Mesangial cell (primary cell): ENCODE data around the gene MAGEA1. TPM values are rescaled to one million over a fixed set of nuclear protein-coding genes. Genes with fewer than 3 reads are reported as not detected.

Experiments used
- total RNA-seq: library from RNA; depleted of rRNA; stranded (reverse); fragments of >200 nt; gene quantifications from 2 replicates; pipeline ENCODE4 v1.2.3, GENCODE V29; 2015

The MAGEA1 gene, protein sequence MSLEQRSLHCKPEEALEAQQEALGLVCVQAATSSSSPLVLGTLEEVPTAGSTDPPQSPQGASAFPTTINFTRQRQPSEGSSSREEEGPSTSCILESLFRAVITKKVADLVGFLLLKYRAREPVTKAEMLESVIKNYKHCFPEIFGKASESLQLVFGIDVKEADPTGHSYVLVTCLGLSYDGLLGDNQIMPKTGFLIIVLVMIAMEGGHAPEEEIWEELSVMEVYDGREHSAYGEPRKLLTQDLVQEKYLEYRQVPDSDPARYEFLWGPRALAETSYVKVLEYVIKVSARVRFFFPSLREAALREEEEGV
- total RNA-seq: not detected in 2 replicates

DNA sequence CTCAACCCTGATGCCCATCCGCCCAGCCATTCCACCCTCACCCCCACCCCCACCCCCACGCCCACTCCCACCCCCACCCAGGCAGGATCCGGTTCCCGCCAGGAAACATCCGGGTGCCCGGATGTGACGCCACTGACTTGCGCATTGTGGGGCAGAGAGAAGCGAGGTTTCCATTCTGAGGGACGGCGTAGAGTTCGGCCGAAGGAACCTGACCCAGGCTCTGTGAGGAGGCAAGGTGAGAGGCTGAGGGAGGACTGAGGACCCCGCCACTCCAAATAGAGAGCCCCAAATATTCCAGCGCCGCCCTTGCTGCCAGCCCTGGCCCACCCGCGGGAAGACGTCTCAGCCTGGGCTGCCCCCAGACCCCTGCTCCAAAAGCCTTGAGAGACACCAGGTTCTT lies at the start of gene MAGEA1:
MAGEA1 (plus strand) TSS at position 154 of the 400 bp plus-strand sequence. CDS start 3,106 bp downstream, outside the sequence.

Other genes starting within 250 kb of the MAGEA1 start
- not detected in 2 replicates for gene PNMA5, start 185.2 kb upstream of the MAGEA1 start, total RNA-seq
- under 0.01 and 0.76 TPM in 2 replicates for gene PNMA3, start 122.8 kb upstream of the MAGEA1 start, total RNA-seq
- gene PNMA6A, start 106.8 kb upstream of the MAGEA1 start, total RNA-seq: 2.6 and 6.8 TPM in 2 replicates
- not detected in 2 replicates for gene PNMA6F, start 142.5 kb downstream of the MAGEA1 start, total RNA-seq
- gene ZNF275, start 154.9 kb downstream of the MAGEA1 start, total RNA-seq: 5.9 and 10.1 TPM in 2 replicates
- gene PNMA6E, start 222.1 kb downstream of the MAGEA1 start, total RNA-seq: not detected in 2 replicates
- 0.49 and 0.89 TPM in 2 replicates for gene ZFP92, start 232.2 kb downstream of the MAGEA1 start, total RNA-seq